DND-41 (cell line): ENCODE results near the gene FCER1G.

ENCODE experiments used
- ATAC-seq: fragments of 200-7000 bp; cut with Tn5 transposase; 3 replicates; pipeline ENCODE4 v1.9.1; 2021; ENCODE audit warnings: low read depth; ENCODE audit not compliant: insufficient read depth
- DNase-seq: peaks from one replicate; pipeline ENCODE4 v3.0.0-alpha.2; 2020
- H2AFZ ChIP-seq: 2 replicates; pipeline ENCODE4 v1.6.0; 2012; ENCODE audit warnings: low read depth, low read length
- H3K27ac ChIP-seq: 2 replicates; pipeline ENCODE4 v1.5.1; 2012; ENCODE audit warnings: low read length, inconsistent platforms
- H3K27me3 ChIP-seq: fragments of 200-600 bp; sonication (generic); 2 replicates; pipeline ENCODE4 v1.6.0; 2012; ENCODE audit warnings: low read length, mild to moderate bottlenecking, inconsistent platforms; ENCODE audit not compliant: insufficient read depth, poor library complexity
- H3K36me3 ChIP-seq: 2 replicates; pipeline ENCODE4 v1.5.1; 2012; ENCODE audit warnings: low read length, inconsistent platforms; ENCODE audit not compliant: insufficient read depth
- H3K4me1 ChIP-seq: 2 replicates; pipeline ENCODE4 v1.5.1; 2012; ENCODE audit warnings: mild to moderate bottlenecking, low read length; ENCODE audit not compliant: insufficient read depth
- H3K4me2 ChIP-seq: 2 replicates; pipeline ENCODE4 v1.6.0; 2012; ENCODE audit warnings: mild to moderate bottlenecking, moderate library complexity, low read length, inconsistent platforms; ENCODE audit not compliant: insufficient read depth
- H3K4me3 ChIP-seq, 2 experiments: fragments of 200-600 bp in 1 of 2; shearing (Covaris generic) in 1 of 2; 2 replicates each; pipeline ENCODE4 v1.5.1; 2012 to 2016; ENCODE audit warnings: inconsistent platforms in 2 of 2, low read length in 2 of 2, mild to moderate bottlenecking in 2 of 2, low read depth in 1 of 2, moderate library complexity in 1 of 2
- H3K79me2 ChIP-seq: 2 replicates; pipeline ENCODE4 v1.6.0; 2012; ENCODE audit warnings: low read length, inconsistent platforms; ENCODE audit not compliant: insufficient read depth
- H3K9ac ChIP-seq: 2 replicates; pipeline ENCODE4 v1.6.0; 2012; ENCODE audit warnings: low read depth, mild to moderate bottlenecking, inconsistent platforms, low read length, moderate library complexity
- H3K9me3 ChIP-seq: 2 replicates; pipeline ENCODE4 v1.5.1; 2012; ENCODE audit warnings: low read length, moderate library complexity, mild to moderate bottlenecking, inconsistent platforms; ENCODE audit not compliant: insufficient read depth, severe bottlenecking
- H4K20me1 ChIP-seq: 2 replicates; pipeline ENCODE4 v1.6.0; 2012; ENCODE audit warnings: low read length; ENCODE audit not compliant: insufficient read depth
- EZH2 ChIP-seq: IDR thresholded peaks from 3 replicates; pipeline ENCODE4 v1.6.1; 2012; ENCODE audit warnings: borderline replicate concordance, low read depth, mild to moderate bottlenecking, moderate library complexity, low read length, inconsistent platforms; ENCODE audit not compliant: severe bottlenecking
- TF ChIP-seq, protein P1 (sequence below): IDR thresholded peaks from 2 replicates; pipeline ENCODE4 v1.5.1; 2012; ENCODE audit warnings: borderline replicate concordance, low read length, moderate library complexity, mild to moderate bottlenecking; ENCODE audit not compliant: poor library complexity, severe bottlenecking; ENCODE audit errors: extremely low read depth

Gene FCER1G

GRCh38 chr1:161198194-161198896, 16.8 kb upstream of the FCER1G start:
- DNase-seq (no peak), ATAC-seq (no peak)
- Histone ChIP-seq H3K36me3 (peaks cover 2% of the 10 kb centered on the region), H3K27me3 (no peaks in the 10 kb centered on the region), H3K9ac (no peak overlapping the region), H3K9me3 (no peaks in the 10 kb centered on the region), H2AFZ (no peak overlapping the region), H3K79me2 (peaks cover 12% of the 10 kb centered on the region), H3K27ac (no peak overlapping the region), H4K20me1 (no peaks in the 10 kb centered on the region), H3K4me2 (no peak overlapping the region), H3K4me1 (peaks cover 18% of the 10 kb centered on the region), H3K4me3 (no peak overlapping the region)
- TF ChIP-seq, protein P1, sequence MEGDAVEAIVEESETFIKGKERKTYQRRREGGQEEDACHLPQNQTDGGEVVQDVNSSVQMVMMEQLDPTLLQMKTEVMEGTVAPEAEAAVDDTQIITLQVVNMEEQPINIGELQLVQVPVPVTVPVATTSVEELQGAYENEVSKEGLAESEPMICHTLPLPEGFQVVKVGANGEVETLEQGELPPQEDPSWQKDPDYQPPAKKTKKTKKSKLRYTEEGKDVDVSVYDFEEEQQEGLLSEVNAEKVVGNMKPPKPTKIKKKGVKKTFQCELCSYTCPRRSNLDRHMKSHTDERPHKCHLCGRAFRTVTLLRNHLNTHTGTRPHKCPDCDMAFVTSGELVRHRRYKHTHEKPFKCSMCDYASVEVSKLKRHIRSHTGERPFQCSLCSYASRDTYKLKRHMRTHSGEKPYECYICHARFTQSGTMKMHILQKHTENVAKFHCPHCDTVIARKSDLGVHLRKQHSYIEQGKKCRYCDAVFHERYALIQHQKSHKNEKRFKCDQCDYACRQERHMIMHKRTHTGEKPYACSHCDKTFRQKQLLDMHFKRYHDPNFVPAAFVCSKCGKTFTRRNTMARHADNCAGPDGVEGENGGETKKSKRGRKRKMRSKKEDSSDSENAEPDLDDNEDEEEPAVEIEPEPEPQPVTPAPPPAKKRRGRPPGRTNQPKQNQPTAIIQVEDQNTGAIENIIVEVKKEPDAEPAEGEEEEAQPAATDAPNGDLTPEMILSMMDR = no peak
- no peak for TF ChIP-seq EZH2

DNA sequence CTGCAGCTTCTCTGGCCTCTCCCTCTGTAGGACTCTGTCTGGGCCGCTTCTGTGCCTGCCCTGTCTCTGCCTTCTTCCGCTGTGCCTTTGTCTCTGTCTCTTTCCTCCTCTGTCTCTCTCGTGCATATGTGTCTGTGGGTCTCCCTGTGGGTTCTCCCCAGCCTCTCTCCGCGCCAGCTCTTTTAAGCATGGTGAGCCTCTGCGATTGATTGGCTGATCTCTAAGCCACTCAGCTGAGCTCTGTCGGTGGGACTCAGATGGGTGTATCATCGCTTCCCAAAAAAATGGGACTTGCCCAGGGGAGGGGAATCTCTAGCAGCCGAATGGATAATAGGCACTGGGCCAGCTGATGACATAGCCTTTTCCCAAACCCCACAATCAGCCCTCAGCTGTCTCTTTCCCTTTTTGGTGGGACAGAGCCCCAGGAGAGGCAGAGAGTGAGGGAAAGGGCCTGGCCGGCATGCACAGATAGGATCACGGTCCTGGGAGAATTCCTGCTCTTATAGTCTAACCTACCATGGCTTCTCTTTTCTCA, 16.1 kb upstream of the FCER1G start, which contains the start of gene ADAMTS4:
Gene ADAMTS4 (minus strand): TSS at position 158 of the 535 bp plus-strand sequence. CDS start 427 bp downstream, outside the sequence.
- H3K27ac ChIP-seq = no peak within 1 kb of the TSS
- no peak within 1 kb of the TSS for H2AFZ ChIP-seq
- TF ChIP-seq EZH2 = no peak
- TF ChIP-seq, protein P1 = no peak
- peaks cover 8% of the 10 kb centered on the region for H3K36me3 ChIP-seq
- peaks cover 25% of the 10 kb centered on the region for H3K4me1 ChIP-seq
- no peaks in the 10 kb centered on the region for H3K27me3 ChIP-seq
- no peak within 1 kb of the TSS for H3K4me2 ChIP-seq
- peaks cover 18% of the 10 kb centered on the region for H3K79me2 ChIP-seq
- no peaks in the 10 kb centered on the region for H4K20me1 ChIP-seq
- H3K9ac ChIP-seq = no peak within 1 kb of the TSS
- H3K4me3 ChIP-seq = no peak within 1 kb of the TSS
- DNase-seq = no peak
- H3K9me3 ChIP-seq = no peaks in the 10 kb centered on the region
- ATAC-seq = no peak

- no peak overlapping the region for H3K4me2 ChIP-seq
- H3K4me3 ChIP-seq = no peak overlapping the region
- no peak for DNase-seq
- H3K36me3 ChIP-seq = peaks cover 14% of the 10 kb centered on the region
- no peak for TF ChIP-seq EZH2
- TF ChIP-seq, protein P1 = no peak
- no peak for ATAC-seq
- peaks cover 30% of the 10 kb centered on the region for H3K4me1 ChIP-seq
- no peaks in the 10 kb centered on the region for H4K20me1 ChIP-seq
- H3K27ac ChIP-seq = no peak overlapping the region
- no peak overlapping the region for H3K9ac ChIP-seq
- peaks cover 25% of the 10 kb centered on the region for H3K79me2 ChIP-seq
- H3K9me3 ChIP-seq = no peaks in the 10 kb centered on the region
- no peak overlapping the region for H2AFZ ChIP-seq
- H3K27me3 ChIP-seq = no peaks in the 10 kb centered on the region
Observed at GRCh38 chr1:161199506-161200139, 15.5 kb upstream of the FCER1G start.
